Smooth muscle cell (in vitro differentiated cells): ENCODE data around the gene NXNL1. TPM values are rescaled to one million over a fixed set of nuclear protein-coding genes. Genes with fewer than 3 reads are reported as not detected.

Experiments used
- DNase-seq: peaks from one replicate; lab custom pipeline; 2025; ENCODE audit not compliant: unreplicated experiment; lab: John Stamatoyannopoulos, UW
- H2AFZ ChIP-seq: fragments of 200-600 bp; sonication (generic); 2 replicates; pipeline ENCODE4 v1.6.0; 2016; ENCODE audit warnings: antibody characterized with exemption, low read depth, mild to moderate bottlenecking
- H3F3A ChIP-seq: fragments of 200-600 bp; sonication (generic); 2 replicates; pipeline ENCODE4 v1.6.0; 2017; ENCODE audit warnings: antibody characterized with exemption, low read depth
- H3K27ac ChIP-seq: fragments of 200-600 bp; sonication (generic); 2 replicates; pipeline ENCODE4 v1.5.1; 2016; ENCODE audit warnings: low read depth, mild to moderate bottlenecking
- H3K27me3 ChIP-seq: fragments of 200-600 bp; sonication (generic); 2 replicates; pipeline ENCODE4 v1.6.1; 2016; ENCODE audit warnings: low read depth, mild to moderate bottlenecking
- H3K36me3 ChIP-seq: fragments of 200-600 bp; sonication (generic); 2 replicates; pipeline ENCODE4 v1.5.1; 2016; ENCODE audit warnings: low read depth
- H3K4me1 ChIP-seq: fragments of 200-600 bp; sonication (generic); 2 replicates; pipeline ENCODE4 v1.5.1; 2016; ENCODE audit warnings: low read depth
- H3K4me2 ChIP-seq: fragments of 200-600 bp; sonication (generic); 2 replicates; pipeline ENCODE4 v1.6.0; 2016; ENCODE audit warnings: mild to moderate bottlenecking
- H3K4me3 ChIP-seq: fragments of 200-600 bp; sonication (generic); 2 replicates; pipeline ENCODE4 v1.5.1; 2016; ENCODE audit warnings: mild to moderate bottlenecking
- H3K79me2 ChIP-seq: fragments of 200-600 bp; sonication (generic); 2 replicates; pipeline ENCODE4 v1.6.0; 2016; ENCODE audit warnings: low read depth, mild to moderate bottlenecking
- H3K9ac ChIP-seq: fragments of 200-600 bp; sonication (generic); 2 replicates; pipeline ENCODE4 v1.6.0; 2016; ENCODE audit warnings: low read depth
- H3K9me3 ChIP-seq: fragments of 200-600 bp; sonication (generic); replicated peaks from 2 replicates; pipeline ENCODE4 v1.5.1; 2016; ENCODE audit warnings: low read depth
- H4K20me1 ChIP-seq: fragments of 200-600 bp; sonication (generic); 2 replicates; pipeline ENCODE4 v1.6.0; 2016; ENCODE audit warnings: low read depth
- WGBS: methylation state at CpG from one replicate; pipeline ENCODE4 v1.1.7; 2016; ENCODE audit warnings: low lambda C conversion rate; 5-methylcytosine and 5-hydroxymethylcytosine counted together
- polyA plus RNA-seq: library from polyadenylated mRNA; unstranded; fragments of >200 nt; fragmentation: Nextera tagmentation; extraction: Ambion mirVana; gene quantifications from 2 replicates; pipeline ENCODE4 v1.2.1, GENCODE V29; 2016
- total RNA-seq: library from RNA; depleted of rRNA; stranded (reverse); fragments of >200 nt; gene quantifications from 2 replicates; pipeline ENCODE4 v1.2.3, GENCODE V29; 2014
- TF ChIP-seq, protein P1 (sequence below): fragments of 200-600 bp; sonication (generic); IDR thresholded peaks from 2 replicates; pipeline ENCODE4 v1.5.1; 2017; ENCODE audit warnings: borderline replicate concordance, mild to moderate bottlenecking, antibody characterized with exemption; ENCODE audit not compliant: insufficient read depth, poor library complexity, severe bottlenecking

Gene NXNL1
- total and polyA plus RNA-seq, 2 experiments from 2014 or later, result 0.45 TPM; not detected in 1

GRCh38 chr19:17424743-17425365, 35.9 kb downstream of the NXNL1 start:
- 11% methylated on average over 24 of the region's 27 CpGs for WGBS
- TF ChIP-seq, protein P1, sequence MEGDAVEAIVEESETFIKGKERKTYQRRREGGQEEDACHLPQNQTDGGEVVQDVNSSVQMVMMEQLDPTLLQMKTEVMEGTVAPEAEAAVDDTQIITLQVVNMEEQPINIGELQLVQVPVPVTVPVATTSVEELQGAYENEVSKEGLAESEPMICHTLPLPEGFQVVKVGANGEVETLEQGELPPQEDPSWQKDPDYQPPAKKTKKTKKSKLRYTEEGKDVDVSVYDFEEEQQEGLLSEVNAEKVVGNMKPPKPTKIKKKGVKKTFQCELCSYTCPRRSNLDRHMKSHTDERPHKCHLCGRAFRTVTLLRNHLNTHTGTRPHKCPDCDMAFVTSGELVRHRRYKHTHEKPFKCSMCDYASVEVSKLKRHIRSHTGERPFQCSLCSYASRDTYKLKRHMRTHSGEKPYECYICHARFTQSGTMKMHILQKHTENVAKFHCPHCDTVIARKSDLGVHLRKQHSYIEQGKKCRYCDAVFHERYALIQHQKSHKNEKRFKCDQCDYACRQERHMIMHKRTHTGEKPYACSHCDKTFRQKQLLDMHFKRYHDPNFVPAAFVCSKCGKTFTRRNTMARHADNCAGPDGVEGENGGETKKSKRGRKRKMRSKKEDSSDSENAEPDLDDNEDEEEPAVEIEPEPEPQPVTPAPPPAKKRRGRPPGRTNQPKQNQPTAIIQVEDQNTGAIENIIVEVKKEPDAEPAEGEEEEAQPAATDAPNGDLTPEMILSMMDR, result peak; percentile 40
- no peak overlapping the region for H2AFZ ChIP-seq

DNA sequence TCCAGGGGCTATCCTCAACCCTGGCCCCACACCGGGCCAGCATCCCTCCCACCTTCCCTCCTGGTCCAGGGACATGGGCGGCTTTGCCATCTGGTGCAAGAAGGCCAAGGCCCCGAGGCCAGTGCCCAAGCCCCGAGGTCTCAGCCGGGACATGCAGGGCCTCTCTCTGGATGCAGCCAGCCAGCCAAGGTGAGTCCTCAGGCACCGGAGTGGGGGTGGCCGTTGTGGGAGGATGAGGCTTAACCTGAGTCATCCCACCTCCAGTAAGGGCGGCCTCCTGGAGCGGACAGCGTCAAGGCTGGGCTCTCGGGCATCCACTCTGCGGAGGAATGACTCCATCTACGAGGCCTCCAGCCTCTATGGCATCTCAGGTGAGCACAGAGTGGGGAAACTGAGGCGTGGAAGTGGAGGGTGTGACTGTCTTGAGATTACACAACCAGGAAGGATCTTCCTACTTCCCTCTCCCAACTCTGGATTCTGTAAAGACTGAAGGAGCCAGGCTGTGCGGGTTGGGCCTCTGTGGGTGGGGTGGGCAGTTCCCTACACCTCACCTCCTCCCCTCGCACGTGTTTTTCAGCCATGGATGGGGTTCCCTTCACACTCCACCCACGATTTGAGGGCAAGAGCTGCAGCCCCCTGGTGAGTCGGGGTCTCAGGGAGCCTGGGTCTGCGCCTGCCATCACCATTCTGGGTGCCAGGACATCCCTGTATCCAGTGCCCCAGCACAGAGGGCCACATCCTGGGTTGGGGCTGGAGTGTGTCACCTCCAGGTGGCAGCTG, 37.1 kb downstream of the NXNL1 start:
- Histone ChIP-seq H2AFZ (no peak overlapping the region), H3K4me1 (peaks cover 7% of the 10 kb centered on the region), H3K79me2 (no peaks in the 10 kb centered on the region), H3K4me2 (no peak overlapping the region), H3K36me3 (no peaks in the 10 kb centered on the region), H3K27ac (no peak overlapping the region), H3K9me3 (no peaks in the 10 kb centered on the region), H3K27me3 (no peaks in the 10 kb centered on the region), H4K20me1 (no peaks in the 10 kb centered on the region), H3K9ac (no peak overlapping the region), H3K4me3 (no peak overlapping the region), H3F3A (peaks cover 8% of the 10 kb centered on the region)
- 94% methylated on average over 20 of the region's 20 CpGs for WGBS
- no peak for DNase-seq
- TF ChIP-seq, protein P1, result no peak

More at GRCh38 chr19:17424743-17425365, 35.9 kb downstream of the NXNL1 start:
- no peak overlapping the region for H3K4me3 ChIP-seq
- no peak overlapping the region for H3K4me2 ChIP-seq
- no peaks in the 10 kb centered on the region for H3K9me3 ChIP-seq
- no peaks in the 10 kb centered on the region for H3K4me1 ChIP-seq
- no peaks in the 10 kb centered on the region for H4K20me1 ChIP-seq
- no peaks in the 10 kb centered on the region for H3K27me3 ChIP-seq
- no peaks in the 10 kb centered on the region for H3F3A ChIP-seq
- H3K9ac ChIP-seq, result no peak overlapping the region
- peak; percentile 16 for DNase-seq
- no peaks in the 10 kb centered on the region for H3K36me3 ChIP-seq
- no peaks in the 10 kb centered on the region for H3K79me2 ChIP-seq
- H3K27ac ChIP-seq, result no peak overlapping the region

DNA sequence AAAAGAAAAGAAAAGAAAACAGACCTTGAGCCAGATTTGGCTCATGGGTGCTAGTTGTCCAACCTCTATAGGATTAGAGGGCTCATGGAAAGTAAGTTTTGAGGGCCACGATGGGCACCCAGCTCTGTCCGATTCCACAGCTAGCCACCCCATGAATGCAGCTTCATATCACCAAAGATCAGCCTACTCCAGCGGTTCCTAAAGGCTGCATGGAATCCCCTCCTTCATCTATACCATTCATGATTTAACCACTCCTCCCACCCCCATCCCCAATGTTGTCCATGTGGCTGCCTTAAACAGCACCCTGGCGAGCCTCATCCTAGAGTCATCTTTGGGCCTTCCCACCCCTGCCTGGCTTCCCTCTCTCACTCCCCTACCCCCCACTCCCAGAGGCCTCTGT, 38.8 kb downstream of the NXNL1 start:
- 99% methylated on average over 4 of the region's 4 CpGs for WGBS

More for the DNA sequence above, 38.8 kb downstream of the NXNL1 start:
- Histone ChIP-seq H2AFZ (no peak overlapping the region), H4K20me1 (no peaks in the 10 kb centered on the region), H3K9me3 (no peaks in the 10 kb centered on the region), H3K36me3 (no peaks in the 10 kb centered on the region), H3F3A (peaks cover 8% of the 10 kb centered on the region), H3K27ac (no peak overlapping the region), H3K79me2 (no peaks in the 10 kb centered on the region), H3K4me3 (no peak overlapping the region), H3K27me3 (no peaks in the 10 kb centered on the region), H3K4me1 (peaks cover 7% of the 10 kb centered on the region), H3K4me2 (no peak overlapping the region), H3K9ac (no peak overlapping the region)
- TF ChIP-seq, protein P1, result no peak
- no peak for DNase-seq
